Transverse colon (tissue), 4 donors: ENCODE measurements around the gene KCNC4. TPM values are rescaled to one million over a fixed set of nuclear protein-coding genes. Genes with fewer than 3 reads are reported as not detected.

Experiments used
- DNase-seq: peaks from one replicate; pipeline ENCODE4 v3.0.0-alpha.2; 2019
- H3K27ac ChIP-seq, 4 donors: fragments of 200-600 bp; sonication (generic); 2 replicates each; pipeline ENCODE4 v1.5.1; 2016 to 2018; ENCODE audit warnings: inconsistent platforms in 4 of 4
- H3K27me3 ChIP-seq: fragments of 200-600 bp; sonication (generic); 2 replicates; pipeline ENCODE4 v1.5.1; 2017; ENCODE audit warnings: inconsistent platforms
- H3K36me3 ChIP-seq, 4 donors: fragments of 200-600 bp; sonication (generic); 2 replicates each; pipeline ENCODE4 v1.5.1; 2017 to 2019; ENCODE audit warnings: inconsistent platforms in 4 of 4
- H3K4me1 ChIP-seq, 4 donors: fragments of 200-600 bp; sonication (generic); 2 replicates each; pipeline ENCODE4 v1.5.1; 2017 to 2020; ENCODE audit warnings: inconsistent platforms in 4 of 4
- H3K4me3 ChIP-seq, 4 donors: fragments of 200-600 bp; sonication (generic); 1 replicate in 1 of 4; 2 replicates in 3 of 4; pipeline versions ENCODE4 v1.5.1 to v1.6.1; 2017 to 2019; ENCODE audit warnings: inconsistent platforms in 4 of 4
- H3K9me3 ChIP-seq, 2 donors: fragments of 200-600 bp; sonication (generic); 2 replicates each; pipeline ENCODE4 v1.5.1; 2017 to 2019; ENCODE audit warnings: inconsistent platforms in 2 of 2
- EP300 ChIP-seq: sonication (generic); formaldehyde crosslinking; IDR thresholded peaks from one replicate; pipeline ENCODE4 v1.6.1; 2017; ENCODE audit warnings: antibody characterized with exemption, low read depth
- POLR2A ChIP-seq: fragments of 450-650 bp; IDR thresholded peaks from one replicate; pipeline ENCODE4 v1.6.1; 2016; ENCODE audit warnings: antibody characterized with exemption, mild to moderate bottlenecking, moderate library complexity
- POLR2AphosphoS5 ChIP-seq, 3 donors: sonication (generic); formaldehyde crosslinking; IDR thresholded peaks; one replicate each; pipeline ENCODE4 v1.6.1; 2016; ENCODE audit warnings: antibody characterized with exemption in 3 of 3
- WGBS, 2 donors: methylation state at CpG; one replicate each; pipeline ENCODE4 v1.1.5; 2018; ENCODE audit warnings: low coverage in 1 of 2; 5-methylcytosine and 5-hydroxymethylcytosine counted together
- in situ Hi-C, 4 donors: fragments of 200-750 bp; cut with MboI; loops; one replicate each; pipeline versions ENCODE4 v1.15.0 to v1.15.1; 2017; ENCODE audit warnings: low sequenced_read_pairs in 3 of 4, low pct_ligation_motif_present in 1 of 4, low pct_unique_long_range_greater_than_20kb in 1 of 4
- intact Hi-C: fragments of 100-400 bp; cut with DNase I; formaldehyde crosslinking; loops from one replicate; pipeline ENCODE4 v1.15.1; 2023; ENCODE audit warnings: low total_unique reads
- total RNA-seq, 4 donors: library from RNA; depleted of rRNA; stranded (reverse); fragments of >200 nt; gene quantifications; one replicate each; pipeline ENCODE4 v1.1.0, GENCODE V29; 2016
- TF ChIP-seq, protein P1 (sequence below), 5 experiments: fragments of 200-600 bp in 3 of 5; fragments of 450-650 bp in 2 of 5; sonication (generic) in 3 of 5; IDR thresholded peaks; 1 replicate in 2 of 5; 2 replicates in 3 of 5; pipeline ENCODE4 v1.5.1; 2016 to 2017; ENCODE audit warnings: antibody characterized with exemption in 5 of 5, inconsistent platforms in 3 of 5, mild to moderate bottlenecking in 2 of 5, moderate library complexity in 1 of 5

The KCNC4 gene
- total RNA-seq, 4 donors from 2014 or later = 1.8 to 25.8 (median 4.9) TPM

DNA sequence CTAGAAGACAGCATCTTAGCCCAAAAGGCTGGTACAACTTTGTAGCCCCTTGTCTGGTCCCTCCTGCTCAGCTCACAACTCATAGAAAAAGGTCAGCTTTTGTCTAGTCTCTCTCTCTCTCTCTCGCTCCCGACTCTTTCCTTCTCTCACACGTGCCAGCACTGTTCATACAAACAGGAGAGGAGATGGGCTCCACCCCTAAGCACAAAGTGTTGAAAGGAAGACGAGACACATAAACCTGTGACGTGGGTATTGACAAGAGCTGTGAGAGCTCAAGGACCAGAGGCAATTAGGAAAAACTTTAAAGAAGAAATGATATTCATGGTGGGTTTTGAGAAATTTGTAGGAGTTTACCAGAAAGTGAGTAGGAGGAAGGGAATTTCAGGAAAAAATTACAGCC lies 23.6 kb upstream of the KCNC4 start:
- H3K9me3 ChIP-seq = no peaks in the 10 kb centered on the region
- no peaks in the 10 kb centered on the region for H3K27me3 ChIP-seq
- no peaks in the 10 kb centered on the region for H3K36me3 ChIP-seq
- DNase-seq = no peak
- no peak overlapping the region for H3K4me3 ChIP-seq
- H3K27ac ChIP-seq = no peak overlapping the region
- WGBS, 2 donors = 21 to 36% methylated on average over 5 of the region's 5 CpGs
- intact Hi-C loops (no loop called here), in situ Hi-C loops (no loop called here)
- TF ChIP-seq, protein P1, sequence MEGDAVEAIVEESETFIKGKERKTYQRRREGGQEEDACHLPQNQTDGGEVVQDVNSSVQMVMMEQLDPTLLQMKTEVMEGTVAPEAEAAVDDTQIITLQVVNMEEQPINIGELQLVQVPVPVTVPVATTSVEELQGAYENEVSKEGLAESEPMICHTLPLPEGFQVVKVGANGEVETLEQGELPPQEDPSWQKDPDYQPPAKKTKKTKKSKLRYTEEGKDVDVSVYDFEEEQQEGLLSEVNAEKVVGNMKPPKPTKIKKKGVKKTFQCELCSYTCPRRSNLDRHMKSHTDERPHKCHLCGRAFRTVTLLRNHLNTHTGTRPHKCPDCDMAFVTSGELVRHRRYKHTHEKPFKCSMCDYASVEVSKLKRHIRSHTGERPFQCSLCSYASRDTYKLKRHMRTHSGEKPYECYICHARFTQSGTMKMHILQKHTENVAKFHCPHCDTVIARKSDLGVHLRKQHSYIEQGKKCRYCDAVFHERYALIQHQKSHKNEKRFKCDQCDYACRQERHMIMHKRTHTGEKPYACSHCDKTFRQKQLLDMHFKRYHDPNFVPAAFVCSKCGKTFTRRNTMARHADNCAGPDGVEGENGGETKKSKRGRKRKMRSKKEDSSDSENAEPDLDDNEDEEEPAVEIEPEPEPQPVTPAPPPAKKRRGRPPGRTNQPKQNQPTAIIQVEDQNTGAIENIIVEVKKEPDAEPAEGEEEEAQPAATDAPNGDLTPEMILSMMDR (IDR thresholded peaks at IDR 0.05) = no peak
- H3K4me1 ChIP-seq = peaks cover 0 to 10% (median 0%) of the 10 kb centered on the region in 4 donors

DNA sequence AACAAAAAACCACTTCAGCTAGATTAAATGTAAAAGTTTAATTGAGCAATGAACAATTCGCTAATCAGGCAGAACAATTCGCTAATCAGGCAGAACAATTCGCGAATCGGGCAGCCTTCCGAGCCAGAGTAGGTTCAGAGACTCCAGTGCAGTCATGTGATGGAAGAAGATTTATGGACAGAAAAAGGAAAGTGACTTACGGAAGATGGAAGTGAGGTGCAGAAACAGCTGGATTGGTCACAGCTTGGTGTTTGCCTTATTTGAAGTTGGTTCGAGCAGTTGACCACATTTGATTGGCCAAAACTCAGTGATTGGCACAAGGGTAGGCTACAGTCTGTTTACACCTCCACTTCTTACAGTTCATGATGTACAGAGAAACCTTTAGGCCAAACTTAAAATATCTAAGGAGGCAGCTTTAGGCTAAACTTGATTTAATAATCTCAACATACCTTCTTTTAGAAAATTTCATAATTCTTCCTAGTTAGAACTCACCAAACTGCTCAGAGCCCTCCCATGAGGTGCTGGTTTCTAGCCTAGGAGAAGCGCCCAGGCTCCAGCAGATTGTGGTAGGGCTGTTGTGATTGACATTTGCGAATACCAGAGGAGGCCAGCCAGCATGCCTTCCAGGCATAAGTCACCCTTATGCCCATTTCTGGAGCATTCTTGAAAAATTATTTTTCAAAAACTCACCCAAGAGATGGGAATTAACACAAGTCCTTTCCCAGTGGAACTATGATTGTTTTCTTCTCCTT lies 22.8 kb upstream of the KCNC4 start:
- TF ChIP-seq, protein P1 (IDR thresholded peaks at IDR 0.05) = no peak
- TF ChIP-seq EP300 (no peak), POLR2A (no peak)
- no peak overlapping the region for H3K4me3 ChIP-seq
- peaks cover 0 to 10% (median 0%) of the 10 kb centered on the region in 4 donors for H3K4me1 ChIP-seq
- no peaks in the 10 kb centered on the region for H3K9me3 ChIP-seq
- 76 to 91% methylated on average over 8 to 10 of the region's 10 CpGs for WGBS, 2 donors
- no peak for DNase-seq
- H3K36me3 ChIP-seq = no peaks in the 10 kb centered on the region
- peak overlapping the region in 2 of 4 donors; percentile 36 to 58 for H3K27ac ChIP-seq
- H3K27me3 ChIP-seq = no peaks in the 10 kb centered on the region
- intact Hi-C loops (no loop called here), in situ Hi-C loops (no loop called here)

DNA sequence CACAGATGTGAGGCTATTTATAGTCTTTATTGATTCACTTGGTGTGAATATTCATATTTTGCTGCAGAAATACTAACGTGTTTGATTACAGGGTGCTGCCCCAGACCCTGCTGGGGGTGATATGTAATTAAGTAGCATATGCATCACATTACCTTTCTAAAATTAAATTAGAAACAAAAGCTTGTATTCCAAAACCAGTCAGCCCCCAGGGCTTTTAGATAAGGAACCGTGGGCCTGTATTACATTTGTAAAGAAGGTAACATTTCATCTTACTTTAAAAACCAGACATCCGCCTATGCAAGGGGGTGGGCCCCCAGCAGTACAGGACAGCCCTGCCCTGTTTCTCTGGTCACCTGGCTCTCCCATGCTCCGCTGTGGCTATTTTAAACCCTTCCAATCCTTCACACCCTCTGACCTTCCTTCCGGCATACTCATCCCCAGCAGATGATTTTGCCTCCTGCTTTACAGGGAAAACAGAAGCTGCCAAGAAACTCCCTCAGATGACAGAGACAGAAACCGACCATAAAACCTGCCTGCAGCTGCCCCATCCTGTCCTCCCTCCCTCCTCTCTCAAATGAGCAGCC lies 22.0 kb upstream of the KCNC4 start:
- Histone ChIP-seq H3K27ac (peak overlapping the region in 2 of 4 donors; percentile 36 to 58), H3K9me3 (no peaks in the 10 kb centered on the region), H3K27me3 (no peaks in the 10 kb centered on the region), H3K36me3 (no peaks in the 10 kb centered on the region), H3K4me1 (peaks cover 0 to 10% (median 0%) of the 10 kb centered on the region in 4 donors), H3K4me3 (no peak overlapping the region)
- WGBS, 2 donors = 50 to 57% methylated on average over 2 to 6 of the region's 6 CpGs
- intact Hi-C loops = no loop called here
- in situ Hi-C loops = no loop called here
- TF ChIP-seq POLR2A (no peak), POLR2AphosphoS5 (IDR thresholded peaks at IDR 0.05) (no peak), EP300 (no peak)
- TF ChIP-seq, protein P1 (IDR thresholded peaks at IDR 0.05) = no peak
- no peak for DNase-seq

DNA sequence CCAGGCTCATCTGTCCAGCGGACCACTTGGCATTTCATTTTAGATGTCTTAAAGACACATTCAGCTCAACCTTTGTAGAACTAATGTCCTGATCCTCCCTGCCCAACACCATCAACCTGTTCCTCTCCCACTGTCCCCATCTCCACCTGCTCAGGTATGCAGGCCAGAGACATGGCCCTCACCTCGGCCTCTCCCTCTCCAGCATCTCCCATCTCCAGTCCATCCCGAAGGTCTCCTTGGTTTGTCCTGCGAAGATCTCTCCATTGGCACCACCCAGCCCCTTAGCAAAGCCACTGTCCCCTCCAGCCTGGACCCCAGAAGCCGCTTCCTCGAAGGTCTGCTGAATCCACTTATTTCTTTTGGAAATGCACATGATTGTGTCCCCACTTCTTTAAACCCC lies 20.9 kb upstream of the KCNC4 start:
- in situ Hi-C loops = no loop called here
- WGBS, 2 donors = 78 to 82% methylated on average over 4 to 6 of the region's 6 CpGs

More for the DNA sequence above, 20.9 kb upstream of the KCNC4 start:
- H3K27ac ChIP-seq = no peak overlapping the region
- no peak for DNase-seq
- peaks cover 0 to 10% (median 0%) of the 10 kb centered on the region in 4 donors for H3K4me1 ChIP-seq
- H3K27me3 ChIP-seq = no peaks in the 10 kb centered on the region
- no peak for TF ChIP-seq POLR2AphosphoS5 (IDR thresholded peaks at IDR 0.05)
- TF ChIP-seq POLR2A = no peak
- no peaks in the 10 kb centered on the region for H3K36me3 ChIP-seq
- intact Hi-C loops = no loop called here
- no peak overlapping the region for H3K4me3 ChIP-seq
- no peaks in the 10 kb centered on the region for H3K9me3 ChIP-seq
